LNCAP (cell line): ENCODE data around the gene NEK6.

ENCODE experiments used
- TF ChIP-seq, protein P1 (sequence below): fragments of 450-650 bp; IDR thresholded peaks from 2 replicates; pipeline ENCODE4 v1.5.1; 2017; ENCODE audit warnings: mild to moderate bottlenecking

Gene NEK6

DNA sequence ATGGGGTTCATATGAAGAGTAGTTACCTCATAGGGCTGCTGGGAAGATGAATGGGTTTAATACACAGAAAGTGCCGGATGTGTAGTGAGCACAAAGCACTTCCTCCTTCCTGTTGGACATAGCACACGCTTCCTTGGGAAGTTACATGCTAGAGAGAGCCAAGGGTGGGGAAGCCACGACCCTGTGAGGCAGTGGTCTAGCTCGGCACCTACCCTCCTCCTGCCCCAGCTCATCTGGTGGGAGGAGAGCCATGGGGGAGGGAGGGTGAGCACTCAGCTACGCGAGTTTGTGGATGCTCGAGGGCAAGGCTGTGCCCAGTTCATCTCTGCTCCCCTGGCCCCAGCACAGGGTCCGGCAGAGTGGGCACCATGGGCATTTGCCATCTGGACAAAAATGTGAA is 43.6 kb upstream of the NEK6 start:
- TF ChIP-seq, protein P1, sequence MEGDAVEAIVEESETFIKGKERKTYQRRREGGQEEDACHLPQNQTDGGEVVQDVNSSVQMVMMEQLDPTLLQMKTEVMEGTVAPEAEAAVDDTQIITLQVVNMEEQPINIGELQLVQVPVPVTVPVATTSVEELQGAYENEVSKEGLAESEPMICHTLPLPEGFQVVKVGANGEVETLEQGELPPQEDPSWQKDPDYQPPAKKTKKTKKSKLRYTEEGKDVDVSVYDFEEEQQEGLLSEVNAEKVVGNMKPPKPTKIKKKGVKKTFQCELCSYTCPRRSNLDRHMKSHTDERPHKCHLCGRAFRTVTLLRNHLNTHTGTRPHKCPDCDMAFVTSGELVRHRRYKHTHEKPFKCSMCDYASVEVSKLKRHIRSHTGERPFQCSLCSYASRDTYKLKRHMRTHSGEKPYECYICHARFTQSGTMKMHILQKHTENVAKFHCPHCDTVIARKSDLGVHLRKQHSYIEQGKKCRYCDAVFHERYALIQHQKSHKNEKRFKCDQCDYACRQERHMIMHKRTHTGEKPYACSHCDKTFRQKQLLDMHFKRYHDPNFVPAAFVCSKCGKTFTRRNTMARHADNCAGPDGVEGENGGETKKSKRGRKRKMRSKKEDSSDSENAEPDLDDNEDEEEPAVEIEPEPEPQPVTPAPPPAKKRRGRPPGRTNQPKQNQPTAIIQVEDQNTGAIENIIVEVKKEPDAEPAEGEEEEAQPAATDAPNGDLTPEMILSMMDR, result no peak

DNA sequence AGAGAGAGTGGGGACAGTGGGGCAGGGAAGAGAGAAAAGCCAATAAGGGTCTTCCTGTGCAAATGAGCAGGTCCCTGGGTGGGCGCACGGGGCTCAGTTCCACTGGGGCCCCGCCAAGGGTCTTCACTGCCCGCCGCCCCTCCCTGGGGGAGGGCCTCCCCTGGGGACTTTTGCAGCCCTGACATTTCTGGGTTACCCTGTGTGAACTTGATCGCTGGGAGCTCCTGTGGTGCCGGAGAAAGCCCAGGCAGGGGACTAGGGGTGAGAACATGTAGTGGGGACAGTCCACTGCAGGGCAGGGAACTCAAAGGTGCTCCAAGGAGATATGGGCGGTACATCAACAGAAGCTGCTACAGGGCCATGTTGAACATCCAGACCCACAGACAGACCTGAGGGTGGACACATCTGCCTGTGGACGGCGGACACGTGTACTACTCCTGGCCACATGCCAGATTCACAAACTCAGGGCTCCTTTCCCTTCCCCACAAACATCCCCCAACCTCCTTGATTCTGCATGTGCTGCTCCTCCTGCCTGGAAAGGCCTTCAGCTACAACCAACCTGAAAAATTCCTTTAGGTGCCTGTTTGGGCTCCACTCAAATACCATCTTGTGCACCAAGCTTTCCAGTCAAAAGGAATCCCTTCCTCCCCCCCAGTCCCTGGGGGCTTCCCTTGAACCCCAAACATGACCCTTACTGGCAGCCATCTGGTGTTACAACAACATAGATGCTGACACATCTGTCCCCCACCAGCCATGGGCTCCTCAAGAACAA is 43.0 kb upstream of the NEK6 start:
- TF ChIP-seq, protein P1, result no peak

DNA sequence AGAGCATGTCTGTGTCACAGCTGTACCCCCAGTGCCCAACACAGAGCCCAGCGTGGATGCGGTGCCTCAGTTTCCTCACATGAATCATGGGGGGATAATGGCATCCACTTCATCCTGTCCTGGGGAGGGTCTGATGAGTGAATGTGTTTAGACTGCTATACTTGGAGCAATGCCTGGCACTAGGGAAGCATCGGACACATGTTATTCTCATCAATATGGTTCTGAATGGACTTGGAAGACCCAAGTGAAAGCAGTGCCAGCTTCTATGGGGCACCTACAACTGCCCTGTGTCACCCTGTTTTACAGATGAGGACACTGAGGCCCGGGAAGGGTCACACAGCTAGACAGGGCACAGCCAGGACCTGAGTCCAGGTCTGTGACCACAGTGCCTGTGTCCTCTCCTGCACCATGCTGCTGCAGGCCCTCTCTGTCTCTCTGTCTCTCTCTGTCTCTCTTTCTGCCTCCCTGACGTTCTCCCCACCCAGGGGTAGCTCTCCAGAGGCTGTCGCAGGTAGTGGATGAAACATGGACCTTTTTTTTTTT is 42.3 kb upstream of the NEK6 start:
- TF ChIP-seq, protein P1, result no peak

DNA sequence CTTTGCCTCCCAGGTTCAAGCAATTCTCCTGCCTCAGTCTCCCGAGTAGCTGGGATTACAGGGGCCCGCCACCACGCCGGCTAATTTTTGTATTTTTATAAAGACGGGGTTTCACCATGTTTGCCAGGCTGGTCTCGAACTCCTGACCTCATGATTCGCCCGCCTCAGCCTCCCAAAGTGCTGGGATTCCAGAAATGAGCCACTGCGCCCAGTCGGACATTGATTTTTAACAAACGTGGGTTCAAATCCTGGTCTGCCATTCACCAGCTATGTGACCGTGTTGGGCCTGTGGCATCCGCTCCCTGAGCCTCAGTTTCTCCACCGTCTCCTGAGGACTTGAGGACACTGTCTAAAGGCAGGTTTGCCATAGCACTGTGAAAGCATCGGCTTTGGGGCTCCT is 41.8 kb upstream of the NEK6 start:
- TF ChIP-seq, protein P1, result no peak

DNA sequence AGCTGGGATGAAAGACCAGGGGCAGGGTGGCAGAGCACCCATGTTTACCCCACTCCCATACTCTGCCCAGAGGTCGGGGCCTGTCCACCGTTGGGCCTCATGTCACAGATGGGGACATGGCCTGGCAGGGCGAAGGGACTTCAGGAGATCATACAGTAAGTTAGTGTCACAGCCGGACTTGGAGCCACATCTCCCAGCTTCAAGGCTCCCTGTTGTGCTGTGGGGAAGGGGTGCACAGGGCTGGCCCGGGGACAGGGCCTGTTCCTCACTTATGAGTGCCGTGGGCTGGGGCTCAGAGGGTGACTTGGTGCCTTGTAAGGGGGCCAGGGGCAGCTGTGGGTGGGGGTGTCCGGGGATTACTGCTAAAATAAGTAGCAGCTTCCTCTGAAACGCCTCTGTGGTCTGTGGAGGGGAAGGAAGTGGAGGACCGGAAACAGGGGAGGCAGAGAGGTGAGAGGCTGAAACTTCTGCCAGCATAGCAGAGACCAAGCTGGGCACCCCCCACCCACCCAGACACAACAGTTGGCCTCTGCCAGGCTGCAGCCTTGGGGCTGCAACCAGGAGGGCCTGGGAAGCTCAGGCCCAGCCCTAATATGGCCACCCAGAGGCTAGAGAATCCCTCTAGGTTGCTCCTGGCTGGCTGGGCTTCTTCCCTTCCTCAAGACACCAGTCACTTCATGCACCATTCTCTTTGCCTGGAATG is 41.1 kb upstream of the NEK6 start:
- TF ChIP-seq, protein P1, result no peak

DNA sequence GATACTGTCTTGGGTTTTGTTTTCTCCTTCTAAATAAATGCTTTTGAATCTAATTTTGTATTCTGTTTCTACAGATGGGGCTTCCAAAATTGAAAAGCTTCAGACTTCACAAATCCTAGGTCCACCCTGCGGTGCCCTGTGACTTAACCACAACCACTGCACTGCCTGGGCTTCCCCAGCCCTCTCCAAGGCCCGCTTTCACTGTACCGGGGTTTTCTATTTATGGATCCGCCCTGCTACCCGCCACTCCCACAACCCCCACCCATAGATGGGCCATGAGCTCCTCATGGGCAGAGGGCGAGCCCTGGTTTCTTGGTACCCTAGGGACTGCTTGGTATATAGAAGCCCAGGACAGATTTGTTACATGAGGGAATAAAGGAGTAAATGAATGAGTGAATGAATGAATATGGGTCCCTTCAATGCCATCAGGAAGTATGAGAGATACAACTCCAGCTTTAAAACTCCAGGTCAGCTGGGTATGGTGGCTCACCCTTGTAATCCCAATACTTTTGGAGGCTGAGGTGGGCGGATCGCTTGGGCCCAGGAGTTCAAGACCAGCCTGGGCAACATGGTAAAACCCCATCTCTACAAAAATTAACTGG is 39.8 kb upstream of the NEK6 start:
- TF ChIP-seq, protein P1, result no peak

DNA sequence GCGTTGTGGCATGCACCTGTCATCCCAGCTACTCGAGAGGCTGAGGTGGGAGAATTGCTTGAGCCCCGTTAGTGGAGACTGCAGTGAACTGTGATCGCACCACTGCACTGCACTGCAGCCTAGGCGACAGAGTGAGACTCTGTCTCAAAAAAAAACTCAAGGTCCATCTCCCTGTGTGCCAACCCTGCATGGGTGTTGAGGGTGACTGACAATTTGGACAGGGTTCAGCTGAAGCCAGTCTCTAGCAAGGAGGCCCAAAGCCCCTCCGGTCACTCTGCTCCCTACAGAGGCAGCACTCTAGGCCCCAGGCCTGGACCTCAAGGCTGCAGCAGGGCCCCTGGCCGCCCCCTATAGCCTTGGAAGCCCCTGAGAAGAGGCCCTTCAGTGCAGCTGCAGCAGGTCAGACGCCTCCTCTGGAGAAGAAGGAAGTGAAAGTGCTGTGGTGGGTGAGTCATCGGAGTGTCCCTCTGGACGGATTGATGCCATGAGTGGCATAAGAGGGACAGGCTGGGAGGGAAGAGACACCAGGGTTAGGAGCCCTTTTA is 39.2 kb upstream of the NEK6 start:
- TF ChIP-seq, protein P1, result no peak
